K562 (cell line): Measurements from ENCODE around the gene ENTPD8. TPM values are rescaled to one million over a fixed set of nuclear protein-coding genes. Genes with fewer than 3 reads are reported as not detected.

Source experiments
- CBX3 ChIP-seq, 2 experiments: IDR thresholded peaks; 1 replicate in 1 of 2; 2 replicates in 1 of 2; pipeline ENCODE4 v1.6.1; 2012; ENCODE audit warnings: inconsistent platforms in 2 of 2, low read length in 2 of 2, borderline replicate concordance in 1 of 2, control low read depth in 1 of 2
- CBX5 ChIP-seq: IDR thresholded peaks from 2 replicates; pipeline ENCODE4 v1.6.1; 2014; ENCODE audit warnings: low read depth, borderline replicate concordance
- CEBPZ ChIP-seq: fragments of 150-350 bp; IDR thresholded peaks from 2 replicates; pipeline ENCODE4 v1.6.1; 2014; ENCODE audit warnings: low read depth, mild to moderate bottlenecking, low read length, borderline replicate concordance
- CHCHD3 ChIP-seq: fragments of 250-450 bp; sonication (Bioruptor Pico); IDR thresholded peaks from 2 replicates; pipeline ENCODE4 v2.1.2; 2022; ENCODE audit warnings: mild to moderate bottlenecking
- CSDE1 ChIP-seq, 2 experiments: fragments of 450-650 bp; IDR thresholded peaks; 2 replicates each; pipeline ENCODE4 v1.6.1; 2016; ENCODE audit warnings: mild to moderate bottlenecking in 1 of 2
- DEAF1 ChIP-seq: fragments of 450-650 bp; formaldehyde crosslinking; IDR thresholded peaks from 2 replicates; pipeline ENCODE4 v1.4.0; 2020; ENCODE audit warnings: mild to moderate bottlenecking, moderate library complexity
- DIDO1 ChIP-seq: fragments of 450-650 bp; IDR thresholded peaks from 2 replicates; pipeline ENCODE4 v1.6.1; 2016; ENCODE audit warnings: low read depth, missing biosample characterization, missing genetic modification characterization
- ELF2 ChIP-seq: fragments of 250-450 bp; sonication (Bioruptor Pico); IDR thresholded peaks from 2 replicates; pipeline ENCODE4 v1.5.0; 2021; ENCODE audit warnings: mild to moderate bottlenecking
- ESRRA ChIP-seq: fragments of 450-650 bp; IDR thresholded peaks from 2 replicates; pipeline ENCODE4 v1.6.1; 2014; ENCODE audit warnings: low read depth, mild to moderate bottlenecking, moderate library complexity, borderline replicate concordance
- NCOR1 ChIP-seq: fragments of 450-650 bp; IDR thresholded peaks from 2 replicates; pipeline ENCODE4 v1.6.1; 2016; ENCODE audit warnings: mild to moderate bottlenecking, moderate library complexity
- PHF20 ChIP-seq: fragments of 450-650 bp; IDR thresholded peaks from 2 replicates; pipeline ENCODE4 v1.6.1; 2018; ENCODE audit not compliant: partially characterized antibody
- SAP30 ChIP-seq: fragments of 200-600 bp; sonication (generic); IDR thresholded peaks from 2 replicates; pipeline ENCODE4 v1.6.1; 2012; ENCODE audit warnings: borderline replicate concordance, low read depth, mild to moderate bottlenecking, moderate library complexity, low read length, control low read depth, inconsistent platforms; ENCODE audit not compliant: insufficient read depth, poor library complexity, severe bottlenecking
- SMAD1 ChIP-seq: fragments of 150-350 bp; IDR thresholded peaks from 2 replicates; pipeline ENCODE4 v1.6.1; 2014; ENCODE audit warnings: low read length, low read depth; ENCODE audit not compliant: partially characterized antibody
- TAF7 ChIP-seq: fragments of 450-650 bp; IDR thresholded peaks from 2 replicates; pipeline ENCODE4 v1.6.1; 2016; ENCODE audit warnings: missing genetic modification characterization, missing compliant biosample characterization
- ZNF217 ChIP-seq: sonication (generic); formaldehyde crosslinking; IDR thresholded peaks from 2 replicates; pipeline ENCODE4 v1.8.0; 2022; ENCODE audit warnings: mild to moderate bottlenecking, missing genetic modification reagents
- ZNF253 ChIP-seq: fragments of 250-450 bp; sonication (Bioruptor Pico); conservative IDR thresholded peaks from 2 replicates; pipeline ENCODE4 v1.6.1; 2021; ENCODE audit warnings: mild to moderate bottlenecking
- ZNF764 ChIP-seq: fragments of 250-450 bp; sonication (Bioruptor Pico); IDR thresholded peaks from 2 replicates; pipeline ENCODE4 v1.4.0; 2020; ENCODE audit warnings: low read depth, mild to moderate bottlenecking, moderate library complexity
- polyA plus RNA-seq, 8 experiments: library from polyadenylated mRNA; depleted of rRNA in 4 of 8; stranded (reverse) in 5 of 8; unstranded in 3 of 8; fragments of >200 nt; fragmentation: Nextera tagmentation in 2 of 8; fragmentation: Illumina TruSeq in 1 of 8; extraction: Ambion mirVana in 2 of 8; extraction: Trizol in 1 of 8; gene quantifications; 2 replicates each; pipeline versions ENCODE4 v1.2.1 to v1.2.3, GENCODE V29; 2011 to 2014; ENCODE audit warnings: inconsistent platforms in 1 of 8, missing spikeins in 1 of 8
- total RNA-seq, 7 experiments: library from RNA; depleted of rRNA in 6 of 7; stranded (reverse); fragments of >200 nt in 6 of 7; fragmentation: Illumina TruSeq in 2 of 7; extraction: Trizol in 2 of 7; gene quantifications; 2 replicates each; pipeline versions ENCODE4 v1.2.1 to v1.2.3, GENCODE V29; 2011 to 2021; ENCODE audit warnings: low replicate concordance in 1 of 7
- TF ChIP-seq, protein P1 (sequence below): sonication (generic); formaldehyde crosslinking; IDR thresholded peaks from 2 replicates; pipeline ENCODE4 v1.8.0; 2022; ENCODE audit warnings: mild to moderate bottlenecking, low read depth, missing genetic modification reagents
- TF ChIP-seq, protein P2 (sequence below): sonication (generic); formaldehyde crosslinking; IDR thresholded peaks from 2 replicates; pipeline ENCODE4 v1.8.0; 2022; ENCODE audit warnings: mild to moderate bottlenecking, missing genetic modification reagents

ENTPD8 gene
- total and polyA plus RNA-seq, 9 of the 15 experiments (the other 6 are each of a cell fraction or from before 2014, with no cell fraction given) = 0.06 to 0.27 (median 0.19) TPM; not detected in 5

DNA sequence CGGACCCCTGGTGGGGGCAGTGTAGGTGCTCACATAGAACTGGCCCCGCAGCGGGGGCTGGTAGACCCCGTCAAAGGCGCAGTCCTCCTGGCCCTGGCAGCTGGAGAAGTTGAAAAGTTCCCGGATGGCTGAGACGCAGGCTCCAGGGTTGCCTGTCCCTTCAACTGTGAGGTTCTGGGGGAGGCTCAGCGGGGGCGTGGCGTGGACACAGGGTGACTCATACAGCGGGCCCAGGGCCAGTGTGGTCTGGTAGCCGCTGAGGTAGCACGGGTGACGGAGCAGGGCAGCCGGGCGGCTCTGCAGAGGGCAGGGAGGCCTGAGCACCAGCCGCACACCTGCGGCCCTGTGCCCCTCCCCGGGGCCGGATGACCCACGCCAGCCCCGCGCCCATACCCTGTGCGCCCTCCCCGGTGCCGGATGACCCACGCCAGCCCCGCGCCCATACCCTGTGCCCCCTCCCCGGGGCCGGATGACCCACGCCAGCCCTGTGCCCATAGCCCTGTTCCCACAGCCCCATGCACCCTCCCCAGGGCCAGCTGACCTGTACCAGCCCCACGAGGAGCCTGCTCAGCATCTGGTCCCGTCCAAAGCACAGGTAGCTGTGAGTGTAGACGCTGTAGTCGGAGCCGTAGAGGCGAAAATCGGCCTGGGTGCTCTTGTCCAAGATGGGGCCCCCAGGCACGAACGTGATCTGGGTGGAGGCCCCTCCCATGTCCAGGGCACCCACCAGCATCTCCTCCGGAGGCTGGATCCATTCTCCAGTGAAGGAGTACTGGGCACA is 5.0 kb downstream of the ENTPD8 start (continued):
- TF ChIP-seq, protein P1, sequence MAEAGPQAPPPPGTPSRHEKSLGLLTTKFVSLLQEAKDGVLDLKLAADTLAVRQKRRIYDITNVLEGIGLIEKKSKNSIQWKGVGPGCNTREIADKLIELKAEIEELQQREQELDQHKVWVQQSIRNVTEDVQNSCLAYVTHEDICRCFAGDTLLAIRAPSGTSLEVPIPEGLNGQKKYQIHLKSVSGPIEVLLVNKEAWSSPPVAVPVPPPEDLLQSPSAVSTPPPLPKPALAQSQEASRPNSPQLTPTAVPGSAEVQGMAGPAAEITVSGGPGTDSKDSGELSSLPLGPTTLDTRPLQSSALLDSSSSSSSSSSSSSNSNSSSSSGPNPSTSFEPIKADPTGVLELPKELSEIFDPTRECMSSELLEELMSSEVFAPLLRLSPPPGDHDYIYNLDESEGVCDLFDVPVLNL (CRISPR knock-in tag) = no peak
- no peak for TF ChIP-seq CHCHD3 (CRISPR knock-in tag)
- TF ChIP-seq CEBPZ = no peak
- no peak for TF ChIP-seq DEAF1 (CRISPR knock-in tag)
- TF ChIP-seq SAP30 = peak; percentile 9
- no peak for TF ChIP-seq CSDE1 (IDR thresholded peaks at IDR 0.05)
- TF ChIP-seq CBX5 = no peak
- no peak for TF ChIP-seq CBX3 (IDR thresholded peaks at IDR 0.05; ENCODE audit: borderline replicate concordance in 1 of 2, low read length in 2 of 2)
- no peak for TF ChIP-seq ESRRA
- TF ChIP-seq SMAD1 = no peak
- TF ChIP-seq, protein P2, sequence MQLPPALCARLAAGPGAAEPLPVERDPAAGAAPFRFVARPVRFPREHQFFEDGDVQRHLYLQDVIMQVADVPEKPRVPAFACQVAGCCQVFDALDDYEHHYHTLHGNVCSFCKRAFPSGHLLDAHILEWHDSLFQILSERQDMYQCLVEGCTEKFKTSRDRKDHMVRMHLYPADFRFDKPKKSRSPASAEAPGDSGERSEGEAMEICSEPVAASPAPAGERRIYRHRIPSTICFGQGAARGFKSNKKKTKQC (CRISPR knock-in tag) = no peak
- TF ChIP-seq ZNF764 (CRISPR knock-in tag) = no peak
- TF ChIP-seq PHF20 = no peak
- no peak for TF ChIP-seq ELF2 (CRISPR knock-in tag)
- TF ChIP-seq ZNF217 (CRISPR knock-in tag) = no peak
- TF ChIP-seq NCOR1 = no peak
- no peak for TF ChIP-seq DIDO1 (tag)
- no peak for TF ChIP-seq ZNF253 (CRISPR knock-in tag)
- no peak for TF ChIP-seq TAF7
